HepG2 (cell line): ENCODE measurements around the gene ANG. TPM values are rescaled to one million over a fixed set of nuclear protein-coding genes. Genes with fewer than 3 reads are reported as not detected.

Source experiments
- ATAC-seq: fragments of 200-7000 bp; cut with Tn5 transposase; 3 replicates; pipeline ENCODE4 v1.9.1; 2020; ENCODE audit warnings: mild to moderate bottlenecking, moderate library complexity
- BruUV-seq: library from RNA; stranded (reverse); fragments of 400-500 nt; replicated peaks from 2 replicates; lab custom pipeline; 2021; lab: Mats Ljungman, UMichigan
- CTCF ChIA-PET: fragments of 300-600 bp; formaldehyde crosslinking; extraction: SDS; loops from one replicate; lab custom pipeline; 2021; ENCODE audit warnings: low total read pairs, inconsistent platforms, low intra/inter-chr PET ratio; lab: Yijun Ruan, JAX
- POLR2A ChIA-PET: fragments of 350-600 bp; sonication (Branson Sonifier 250); formaldehyde crosslinking; loops from one replicate; lab custom pipeline; 2020; ENCODE audit warnings: antibody characterized with exemption, inconsistent platforms; lab: Yijun Ruan, JAX
- DNase-seq: peaks from one replicate; pipeline ENCODE4 v3.0.0-alpha.2; 2015; ENCODE audit warnings: low spot score
- FAIRE-seq: peaks from 3 replicates; lab custom pipeline; 2011; peaks lifted over from hg19 to GRCh38; lab: Jason Lieb, UNC
- H2AFZ ChIP-seq: one replicate; pipeline ENCODE4 v1.6.1; 2011; ENCODE audit warnings: low read length, inconsistent platforms
- H3K27ac ChIP-seq: fragments of 300-600 bp; 3 replicates; pipeline ENCODE4 v1.8.0; 2011; ENCODE audit warnings: mixed run types, mild to moderate bottlenecking, mixed read lengths, low read length, inconsistent platforms; ENCODE audit not compliant: insufficient read depth; ENCODE audit errors: extremely low read length
- H3K27me3 ChIP-seq, 2 experiments: fragments of 200-600 bp in 1 of 2; 2 replicates in 1 of 2; 3 replicates in 1 of 2; pipeline versions ENCODE4 v1.6.0 to v1.8.0; 2011; ENCODE audit warnings: low read length in 2 of 2, mild to moderate bottlenecking in 2 of 2, moderate library complexity in 2 of 2, inconsistent platforms in 1 of 2; ENCODE audit not compliant: insufficient read depth in 2 of 2, control insufficient read depth in 1 of 2
- H3K36me3 ChIP-seq, 2 experiments: fragments of 200-600 bp in 1 of 2; replicated peaks in 1 of 2; 2 replicates in 1 of 2; 3 replicates in 1 of 2; pipeline versions ENCODE4 v1.5.1 to v1.8.0; 2011; ENCODE audit warnings: low read length in 2 of 2, inconsistent platforms in 1 of 2; ENCODE audit not compliant: insufficient read depth in 2 of 2, control insufficient read depth in 1 of 2
- H3K4me1 ChIP-seq: 2 replicates; pipeline ENCODE4 v1.5.1; 2012; ENCODE audit warnings: low read length, inconsistent platforms; ENCODE audit not compliant: insufficient read depth
- H3K4me2 ChIP-seq: 2 replicates; pipeline ENCODE4 v1.6.0; 2011; ENCODE audit warnings: low read depth, low read length, inconsistent platforms
- H3K4me3 ChIP-seq, 3 experiments: fragments of 200-600 bp in 1 of 3; sonication (generic), shearing (Covaris generic) in 1 of 3; replicated peaks in 1 of 3; 2 replicates each; pipeline ENCODE4 v1.5.1; 2011 to 2016; ENCODE audit warnings: low read length in 3 of 3, inconsistent platforms in 2 of 3, low read depth in 2 of 3, mild to moderate bottlenecking in 2 of 3, control low read depth in 1 of 3, mixed read lengths in 1 of 3; ENCODE audit not compliant: insufficient read depth in 1 of 3
- H3K79me2 ChIP-seq: one replicate; pipeline ENCODE4 v1.6.1; 2011; ENCODE audit warnings: low read length, inconsistent platforms; ENCODE audit not compliant: insufficient read depth
- H3K9ac ChIP-seq: 2 replicates; pipeline ENCODE4 v1.6.0; 2011; ENCODE audit warnings: mild to moderate bottlenecking, low read depth, low read length, inconsistent platforms; ENCODE audit not compliant: insufficient read depth
- H3K9me3 ChIP-seq: 2 replicates; pipeline ENCODE4 v1.5.1; 2012; ENCODE audit warnings: mild to moderate bottlenecking, low read length
- H4K20me1 ChIP-seq: 2 replicates; pipeline ENCODE4 v1.6.0; 2011; ENCODE audit warnings: inconsistent platforms, mild to moderate bottlenecking, low read length, moderate library complexity; ENCODE audit not compliant: insufficient read depth
- ATM ChIP-seq: fragments of 450-650 bp; IDR thresholded peaks from 2 replicates; pipeline ENCODE4 v1.7.1; 2017; ENCODE audit warnings: mild to moderate bottlenecking, borderline replicate concordance
- CREB1 ChIP-seq, 2 experiments: fragments of 450-650 bp in 1 of 2; IDR thresholded peaks; 2 replicates each; pipeline ENCODE4 v1.6.1; 2016 to 2017; ENCODE audit warnings: control low read depth in 1 of 2, mild to moderate bottlenecking in 1 of 2, missing compliant biosample characterization in 1 of 2, missing genetic modification characterization in 1 of 2
- DDIT3 ChIP-seq: sonication (generic); formaldehyde crosslinking; IDR thresholded peaks from 2 replicates; pipeline ENCODE4 v1.4.0; 2020; ENCODE audit warnings: mild to moderate bottlenecking, missing genetic modification reagents
- E2F1 ChIP-seq: sonication (generic); formaldehyde crosslinking; IDR thresholded peaks from 2 replicates; pipeline ENCODE4 v1.5.0; 2020; ENCODE audit warnings: missing genetic modification reagents
- FOXC1 ChIP-seq: sonication (generic); formaldehyde crosslinking; IDR thresholded peaks from 2 replicates; pipeline ENCODE4 v1.8.0; 2022; ENCODE audit warnings: mild to moderate bottlenecking, missing genetic modification reagents, borderline replicate concordance
- HES4 ChIP-seq: sonication (generic); formaldehyde crosslinking; IDR thresholded peaks from 2 replicates; pipeline ENCODE4 v1.9.0; 2021; ENCODE audit warnings: mild to moderate bottlenecking, missing genetic modification reagents, borderline replicate concordance
- ZNF225 ChIP-seq: sonication (generic); formaldehyde crosslinking; IDR thresholded peaks from 2 replicates; pipeline ENCODE4 v1.4.0; 2020; ENCODE audit warnings: mild to moderate bottlenecking, missing genetic modification reagents
- ZNF331 ChIP-seq: sonication (generic); formaldehyde crosslinking; IDR thresholded peaks from 2 replicates; pipeline ENCODE4 v1.4.0; 2020; ENCODE audit warnings: missing genetic modification reagents
- ZSCAN31 ChIP-seq: sonication (generic); formaldehyde crosslinking; IDR thresholded peaks from 2 replicates; pipeline ENCODE4 v1.5.0; 2020; ENCODE audit warnings: low read depth, mild to moderate bottlenecking, missing genetic modification reagents
- WGBS: methylation state at CpG from one replicate; pipeline ENCODE4 v1.1.6; 2017; ENCODE audit warnings: low lambda C conversion rate; 5-methylcytosine and 5-hydroxymethylcytosine counted together
- in situ Hi-C: cut with HindIII; loops from 2 replicates; pipeline ENCODE4 v1.10.0; 2017; ENCODE audit warnings: low pct_unique_long_range_greater_than_20kb; ENCODE audit not compliant: extremely low pct_ligation_motif_present
- intact Hi-C: fragments of 100-400 bp; cut with micrococcal nuclease; formaldehyde crosslinking; loops from one replicate; pipeline ENCODE4 v1.10.0; 2022; ENCODE audit not compliant: unreplicated experiment
- polyA plus RNA-seq, 8 experiments: library from polyadenylated mRNA; depleted of rRNA in 3 of 8; stranded (reverse) in 7 of 8; unstranded in 1 of 8; fragments of >200 nt; fragmentation: Illumina TruSeq in 4 of 8; extraction: Trizol in 4 of 8; gene quantifications; 2 replicates each; pipeline versions ENCODE4 v1.2.1 to v1.2.3, GENCODE V29; 2011 to 2016; ENCODE audit warnings: low read depth in 4 of 8, missing spikeins in 1 of 8, mixed read lengths in 1 of 8; ENCODE audit not compliant: insufficient read depth in 1 of 8
- total RNA-seq, 5 experiments: library from RNA; depleted of rRNA; stranded (reverse); fragments of >200 nt; fragmentation: Illumina TruSeq; extraction: Trizol; gene quantifications; 2 replicates each; pipeline ENCODE4 v1.2.3, GENCODE V29; 2016; ENCODE audit warnings: low read depth in 1 of 5

The ANG gene
- total and polyA plus RNA-seq, 2 of the 13 experiments (the other 11 are each of a cell fraction or from before 2014, with no cell fraction given), result 83.6 to 401 TPM

- TF ChIP-seq ZSCAN31 (CRISPR knock-in tag), result peak; percentile 50; the same call in 1 of the 2 replicates
- no peak for TF ChIP-seq ATM
- no peak for TF ChIP-seq E2F1 (CRISPR knock-in tag)
- TF ChIP-seq CREB1 (IDR thresholded peaks at IDR 0.05), result no peak
- no peak for TF ChIP-seq CREB1 (CRISPR knock-in tag; IDR thresholded peaks at IDR 0.05)
These were observed at the start of gene ANG (continued) for GRCh38 chr14:20688167-20688839.

- 55% methylated on average over 2 of the region's 2 CpGs for WGBS
These were observed 47.0 kb upstream of the ANG start, which contains the start of gene OR6S1 for GRCh38 chr14:20641591-20641990. TSS of gene OR6S1 (minus strand) at chr14:20641691. CDS start at chr14:20641691, 0 bp downstream.

More at GRCh38 chr14:20641591-20641990, 47.0 kb upstream of the ANG start, which contains the start of gene OR6S1:
- Histone ChIP-seq H3K79me2 (no peaks in the 10 kb centered on the region), H3K4me3 (no peak within 1 kb of the TSS), H3K9ac (no peak within 1 kb of the TSS), H3K4me2 (no peak within 1 kb of the TSS), H3K27ac (no peak within 1 kb of the TSS), H3K4me1 (no peaks in the 10 kb centered on the region), H3K27me3 (peaks cover 0 to 6% of the 10 kb centered on the region in 2 experiments; a peak in 2 of 5 replicates), H4K20me1 (no peaks in the 10 kb centered on the region), H3K9me3 (no peaks in the 10 kb centered on the region), H3K36me3 (no peaks in the 10 kb centered on the region), H2AFZ (no peak within 1 kb of the TSS)
- ATAC-seq (no peak), DNase-seq (no peak), FAIRE-seq (no peak)
- ChIA-PET CTCF (no interaction called here), POLR2A (no interaction called here)
- intact Hi-C loops (no loop called here), in situ Hi-C loops (no loop called here)
- no TSS peak for BruUV-seq
- no peak for TF ChIP-seq ZNF225 (CRISPR knock-in tag)
- no peak for TF ChIP-seq HES4 (CRISPR knock-in tag)
- no peak for TF ChIP-seq DDIT3 (CRISPR knock-in tag)
- TF ChIP-seq FOXC1 (CRISPR knock-in tag), result no peak
- no peak for TF ChIP-seq ZNF331 (CRISPR knock-in tag)
